Neutrophil (primary cell): ENCODE measurements around the gene FAM114A2.
"Not testable (repeated sequence)": the region's sequence is repeated elsewhere in the genome, so short reads cannot be mapped to it uniquely, and the experiment has no call there.

ENCODE experiments used
- H3K27ac ChIP-seq: fragments of 200-600 bp; sonication (generic); 2 replicates; pipeline ENCODE4 v1.5.1; 2016; ENCODE audit warnings: mild to moderate bottlenecking, moderate library complexity
- H3K27me3 ChIP-seq: fragments of 200-600 bp; sonication (generic); 2 replicates; pipeline ENCODE4 v1.6.0; 2016; ENCODE audit warnings: mild to moderate bottlenecking
- H3K36me3 ChIP-seq: fragments of 200-600 bp; sonication (generic); 2 replicates; pipeline ENCODE4 v1.5.1; 2017
- H3K4me1 ChIP-seq, 2 experiments: fragments of 200-600 bp in 1 of 2; sonication (generic) in 1 of 2; 1 replicate in 1 of 2; 2 replicates in 1 of 2; pipeline versions ENCODE4 v1.5.1 to v1.6.1; 2013 to 2016; ENCODE audit warnings: low read depth in 1 of 2, low read length in 1 of 2, mild to moderate bottlenecking in 1 of 2, moderate library complexity in 1 of 2; ENCODE audit not compliant: control insufficient read depth in 1 of 2, insufficient read depth in 1 of 2
- H3K4me3 ChIP-seq, 2 experiments: fragments of 200-600 bp in 1 of 2; sonication (generic) in 1 of 2; 1 replicate in 1 of 2; 2 replicates in 1 of 2; pipeline ENCODE4 v1.5.1; 2013 to 2016; ENCODE audit warnings: low read depth in 1 of 2, low read length in 1 of 2, mild to moderate bottlenecking in 1 of 2, moderate library complexity in 1 of 2
- H3K9me3 ChIP-seq: fragments of 200-600 bp; sonication (generic); 2 replicates; pipeline ENCODE4 v1.5.1; 2016
- TF ChIP-seq, protein P1 (sequence below): fragments of 200-600 bp; sonication (generic); IDR thresholded peaks from 2 replicates; pipeline ENCODE4 v1.5.1; 2016; ENCODE audit warnings: antibody characterized with exemption

FAM114A2 gene

DNA sequence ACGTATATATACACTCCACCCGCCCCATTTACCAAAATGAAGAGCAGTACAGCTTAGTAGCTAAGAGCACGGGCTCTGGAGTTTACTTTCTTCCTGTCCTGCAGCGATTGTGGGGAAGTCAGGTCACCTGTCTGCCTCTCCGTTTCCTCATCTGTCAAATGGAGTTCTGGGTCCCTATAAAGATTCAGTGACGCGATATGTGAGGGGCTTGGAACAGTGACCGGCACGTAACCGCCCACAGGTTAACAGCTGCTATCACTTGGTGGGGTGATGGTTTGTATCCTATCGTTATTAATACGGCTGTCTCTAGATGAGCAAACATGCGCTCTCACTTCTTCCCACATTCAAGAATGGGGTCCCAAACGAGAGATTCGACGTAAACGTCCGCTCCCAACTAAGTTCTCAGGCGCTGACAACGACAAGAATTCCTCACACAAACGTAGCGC lies 426 bp downstream of the FAM114A2 start:
- Histone ChIP-seq H3K36me3 (peaks cover 3% of the 10 kb centered on the region), H3K9me3 (no peaks in the 10 kb centered on the region), H3K4me1 (peaks cover 49 to 52% of the 10 kb centered on the region in 2 experiments), H3K27ac (peak overlapping the region; percentile 89), H3K27me3 (no peaks in the 10 kb centered on the region), H3K4me3 (peak overlapping the region; percentile 76 to 89)
- TF ChIP-seq, protein P1, sequence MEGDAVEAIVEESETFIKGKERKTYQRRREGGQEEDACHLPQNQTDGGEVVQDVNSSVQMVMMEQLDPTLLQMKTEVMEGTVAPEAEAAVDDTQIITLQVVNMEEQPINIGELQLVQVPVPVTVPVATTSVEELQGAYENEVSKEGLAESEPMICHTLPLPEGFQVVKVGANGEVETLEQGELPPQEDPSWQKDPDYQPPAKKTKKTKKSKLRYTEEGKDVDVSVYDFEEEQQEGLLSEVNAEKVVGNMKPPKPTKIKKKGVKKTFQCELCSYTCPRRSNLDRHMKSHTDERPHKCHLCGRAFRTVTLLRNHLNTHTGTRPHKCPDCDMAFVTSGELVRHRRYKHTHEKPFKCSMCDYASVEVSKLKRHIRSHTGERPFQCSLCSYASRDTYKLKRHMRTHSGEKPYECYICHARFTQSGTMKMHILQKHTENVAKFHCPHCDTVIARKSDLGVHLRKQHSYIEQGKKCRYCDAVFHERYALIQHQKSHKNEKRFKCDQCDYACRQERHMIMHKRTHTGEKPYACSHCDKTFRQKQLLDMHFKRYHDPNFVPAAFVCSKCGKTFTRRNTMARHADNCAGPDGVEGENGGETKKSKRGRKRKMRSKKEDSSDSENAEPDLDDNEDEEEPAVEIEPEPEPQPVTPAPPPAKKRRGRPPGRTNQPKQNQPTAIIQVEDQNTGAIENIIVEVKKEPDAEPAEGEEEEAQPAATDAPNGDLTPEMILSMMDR, result no peak

DNA sequence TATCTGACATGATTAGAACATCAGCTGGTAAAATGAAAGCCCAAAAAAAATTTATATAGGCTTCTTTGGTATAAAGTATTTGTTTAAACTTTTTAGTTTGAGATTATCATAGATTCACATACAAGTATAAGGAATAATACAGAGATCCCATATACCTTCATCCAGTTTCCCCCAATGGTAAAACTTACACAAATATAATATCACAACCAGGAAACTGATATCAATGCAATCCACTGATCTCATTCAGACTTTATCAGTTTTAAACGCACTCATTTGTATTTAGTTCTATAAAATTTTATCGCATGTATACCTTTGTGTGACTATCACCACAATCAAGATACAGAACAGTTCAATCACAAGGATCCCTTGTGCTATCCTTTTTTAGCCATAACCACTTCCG lies 3.8 kb downstream of the FAM114A2 start:
- H3K27me3 ChIP-seq, result no peaks in the 10 kb centered on the region

DNA sequence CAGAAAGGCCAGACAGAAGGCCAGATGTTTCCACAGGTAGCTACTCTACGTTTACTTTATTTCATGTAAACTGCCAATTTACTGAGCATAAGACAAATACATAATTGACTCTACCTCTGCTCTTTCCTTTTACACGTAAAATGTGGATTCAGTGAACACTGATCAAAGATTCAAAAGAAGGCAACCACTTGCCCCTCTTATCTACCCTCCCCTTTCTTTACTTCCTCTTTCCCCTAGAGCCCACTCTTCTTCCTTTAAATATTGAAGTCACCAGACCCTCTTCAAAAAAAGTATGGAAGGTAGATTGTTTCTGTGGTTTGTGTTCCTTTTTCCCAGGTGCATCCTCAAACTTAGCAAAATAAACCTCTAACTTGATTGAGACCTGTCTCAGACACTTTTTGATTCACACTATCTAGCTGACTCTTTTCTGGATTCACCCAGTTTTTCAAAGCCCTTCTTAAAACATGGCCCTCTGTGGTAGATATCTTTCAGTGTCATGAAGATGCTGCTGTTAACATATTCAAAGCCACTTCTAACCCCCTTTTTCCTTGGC lies 6.7 kb downstream of the FAM114A2 start:
- TF ChIP-seq, protein P1, result no peak
- Histone ChIP-seq H3K36me3 (peaks cover 44% of the 10 kb centered on the region), H3K4me3 (no peak overlapping the region), H3K4me1 (no peaks in the 10 kb centered on the region), H3K27ac (no peak overlapping the region), H3K27me3 (no peaks in the 10 kb centered on the region), H3K9me3 (no peaks in the 10 kb centered on the region)

More for the DNA sequence above, 3.8 kb downstream of the FAM114A2 start:
- Histone ChIP-seq H3K4me3 (no peak overlapping the region), H3K36me3 (peaks cover 19% of the 10 kb centered on the region), H3K27ac (no peak overlapping the region), H3K4me1 (peaks cover 16 to 18% of the 10 kb centered on the region in 2 experiments), H3K9me3 (no peaks in the 10 kb centered on the region)
- TF ChIP-seq, protein P1, result no peak

DNA sequence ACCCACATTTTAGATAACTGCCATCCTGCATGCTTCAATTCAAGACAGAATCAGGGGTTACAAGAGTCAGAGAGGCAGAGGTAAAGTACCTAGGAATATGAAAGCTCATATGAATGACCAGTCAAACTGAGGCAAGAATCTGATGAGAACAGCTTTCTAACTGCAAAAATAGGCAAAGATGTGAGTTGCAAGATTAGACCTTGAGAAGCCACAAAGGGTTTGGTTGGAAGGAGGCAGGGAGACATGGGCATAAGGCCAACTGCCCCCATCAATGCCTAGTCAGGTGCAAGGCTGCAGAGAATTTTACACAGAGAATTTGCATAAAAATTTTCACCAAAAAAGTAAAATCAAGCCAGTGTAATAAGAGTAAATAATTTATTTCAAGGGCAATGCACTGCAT lies 12.8 kb downstream of the FAM114A2 start:
- peaks cover 64% of the 10 kb centered on the region for H3K36me3 ChIP-seq
- TF ChIP-seq, protein P1, result no peak

DNA sequence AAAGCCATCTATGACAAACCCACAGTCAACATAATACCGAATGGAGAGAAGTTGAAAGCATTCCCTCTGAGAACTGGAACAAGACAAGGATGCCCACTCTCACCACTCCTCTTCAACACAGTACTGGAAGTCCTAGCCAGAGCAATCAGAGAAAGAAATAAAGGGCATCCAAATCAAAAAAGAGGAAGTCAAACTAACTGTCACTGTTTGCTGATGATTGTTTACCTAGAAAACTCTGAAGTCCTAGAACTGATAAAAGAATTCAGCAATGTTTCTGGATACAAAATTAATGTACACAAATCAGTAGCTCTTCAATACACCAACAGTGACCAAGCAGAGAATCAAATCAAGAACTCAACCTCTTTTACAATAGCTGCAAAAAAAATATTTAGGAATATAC lies 19.8 kb downstream of the FAM114A2 start:
- not testable (repeated sequence) for H3K27me3 ChIP-seq, H3K4me1 ChIP-seq, H3K27ac ChIP-seq, H3K4me3 ChIP-seq, H3K9me3 ChIP-seq
- H3K36me3 ChIP-seq, result peaks cover 24% of the 10 kb centered on the region

More for the DNA sequence above, 12.8 kb downstream of the FAM114A2 start:
- Histone ChIP-seq H3K4me1 (no peaks in the 10 kb centered on the region), H3K9me3 (no peaks in the 10 kb centered on the region), H3K27ac (no peak overlapping the region), H3K4me3 (no peak overlapping the region), H3K27me3 (no peaks in the 10 kb centered on the region)

DNA sequence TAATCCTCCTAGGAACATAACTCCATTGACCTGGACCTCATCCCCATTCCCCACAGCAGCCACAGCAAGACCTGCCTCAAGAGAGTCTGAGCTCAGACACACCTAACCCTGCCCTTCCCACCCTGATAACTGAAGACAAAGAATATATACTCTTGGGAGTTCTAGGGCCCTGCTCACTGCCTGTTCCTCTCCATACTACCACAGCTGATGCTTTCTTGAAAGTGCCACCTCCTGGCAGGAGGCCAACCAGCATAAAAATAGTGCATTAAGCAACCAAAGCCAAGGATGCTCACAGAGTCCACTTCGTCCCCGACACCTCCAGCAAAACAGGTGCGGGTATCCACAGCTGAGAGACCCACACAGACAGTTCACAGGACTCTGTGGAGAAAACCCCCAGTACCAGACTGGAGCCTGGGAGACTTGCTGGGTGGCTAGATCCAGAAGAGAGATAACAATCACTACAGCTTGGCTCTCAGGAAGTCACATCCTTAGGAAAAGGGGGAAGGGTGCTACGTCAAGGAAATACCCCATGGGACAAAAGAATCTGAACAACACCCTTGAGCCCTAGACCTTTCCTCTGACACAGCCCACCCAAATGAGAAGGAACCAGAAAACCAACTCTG lies 23.5 kb downstream of the FAM114A2 start:
- Histone ChIP-seq H3K9me3 (no peaks in the 10 kb centered on the region), H3K27ac (no peak overlapping the region), H3K27me3 (no peaks in the 10 kb centered on the region), H3K4me3 (no peak overlapping the region), H3K36me3 (peaks cover 30% of the 10 kb centered on the region), H3K4me1 (no peaks in the 10 kb centered on the region)
- TF ChIP-seq, protein P1, result no peak
